HG02610 (cell line): Measurements from ENCODE around the gene GSTA1.
"Not testable (repeated sequence)": the region's sequence is repeated elsewhere in the genome, so short reads cannot be mapped to it uniquely, and the experiment has no call there.

Experiments used
- ATAC-seq: cut with Tn5 transposase; IDR thresholded peaks from one replicate; pipeline ENCODE4 v1.9.1; 2021; ENCODE audit warnings: mild to moderate bottlenecking, moderate library complexity; ENCODE audit not compliant: unreplicated experiment

Gene GSTA1

GRCh38 chr6:52809777-52810176 is 6.2 kb upstream of the GSTA1 start:
- not testable (repeated sequence) for ATAC-seq

- ATAC-seq = no peak
These were observed 5.0 kb upstream of the GSTA1 start for GRCh38 chr6:52808660-52809059.

- no peak for ATAC-seq
These were observed 810 bp downstream of the GSTA1 start for GRCh38 chr6:52802806-52803205.

- no peak for ATAC-seq
These were observed 2.3 kb downstream of the GSTA1 start for GRCh38 chr6:52801188-52801841.

GRCh38 chr6:52799272-52799671 is 4.3 kb downstream of the GSTA1 start:
- not testable (repeated sequence) for ATAC-seq

- ATAC-seq = not testable (repeated sequence)
These were observed 9.2 kb downstream of the GSTA1 start for GRCh38 chr6:52794366-52794765.

- ATAC-seq = no peak
These were observed 12.8 kb downstream of the GSTA1 start for GRCh38 chr6:52790861-52791260.

GRCh38 chr6:52789658-52790057 is 14.0 kb downstream of the GSTA1 start:
- not testable (repeated sequence) for ATAC-seq

- ATAC-seq = no peak
These were observed 15.1 kb downstream of the GSTA1 start for GRCh38 chr6:52788478-52788877.

- no peak for ATAC-seq
These were observed 15.7 kb downstream of the GSTA1 start for GRCh38 chr6:52787917-52788316.

GRCh38 chr6:52786249-52786956 is 17.2 kb downstream of the GSTA1 start:
- no peak for ATAC-seq

GRCh38 chr6:52782696-52783274 is 20.8 kb downstream of the GSTA1 start:
- ATAC-seq = not testable (repeated sequence)

GRCh38 chr6:52782209-52782608 is 21.4 kb downstream of the GSTA1 start:
- not testable (repeated sequence) for ATAC-seq

GRCh38 chr6:52779237-52779636 is 24.4 kb downstream of the GSTA1 start:
- no peak for ATAC-seq

GRCh38 chr6:52776711-52777351 is 26.8 kb downstream of the GSTA1 start:
- ATAC-seq = not testable (repeated sequence)

GRCh38 chr6:52769399-52769798 is 34.2 kb downstream of the GSTA1 start:
- not testable (repeated sequence) for ATAC-seq

- ATAC-seq = not testable (repeated sequence)
These were observed 36.0 kb downstream of the GSTA1 start for GRCh38 chr6:52767658-52768057.

GRCh38 chr6:52763322-52763916 is 40.2 kb downstream of the GSTA1 start, which contains the start of gene GSTA2:
TSS of gene GSTA2 (minus strand) at chr6:52763475. CDS start at chr6:52757947, 5,528 bp downstream.
- not testable (repeated sequence) for ATAC-seq

- ATAC-seq = not testable (repeated sequence)
These were observed 41.7 kb downstream of the GSTA1 start for GRCh38 chr6:52761673-52762491.

- no peak for ATAC-seq
These were observed 43.4 kb downstream of the GSTA1 start for GRCh38 chr6:52760105-52760765.
